SW480 (cell line): ENCODE results near the gene ABHD12B.
A peak's percentile ranks its signal among the peaks of the same experiment; 100 is the strongest.
"Not testable (repeated sequence)": the region's sequence is repeated elsewhere in the genome, so short reads cannot be mapped to it uniquely, and the experiment has no call there.

Experiments used
- DNase-seq: peaks from one replicate; pipeline ENCODE4 v3.0.0-alpha.2; 2016; ENCODE audit warnings: low spot score

Gene ABHD12B

DNA sequence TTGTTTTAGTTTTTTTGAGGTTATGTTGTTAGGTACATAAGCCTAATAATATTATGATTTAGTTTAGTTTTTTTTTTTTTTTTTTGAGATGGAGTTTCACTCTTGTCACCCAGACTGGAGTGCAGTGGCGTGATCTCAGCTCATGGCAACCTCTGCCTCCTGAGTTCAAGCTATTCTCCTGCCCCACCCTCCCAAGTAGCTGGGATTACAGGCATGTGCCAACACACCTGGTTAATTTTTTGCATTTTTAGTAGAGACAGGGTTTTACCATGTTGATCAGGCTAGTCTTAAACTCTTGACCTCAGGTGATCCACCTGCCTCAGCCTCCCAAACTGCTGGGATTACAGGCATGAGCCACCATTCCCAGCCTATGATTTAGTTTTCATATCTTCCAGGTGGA lies 25.2 kb downstream of the ABHD12B start:
- not testable (repeated sequence) for DNase-seq

DNA sequence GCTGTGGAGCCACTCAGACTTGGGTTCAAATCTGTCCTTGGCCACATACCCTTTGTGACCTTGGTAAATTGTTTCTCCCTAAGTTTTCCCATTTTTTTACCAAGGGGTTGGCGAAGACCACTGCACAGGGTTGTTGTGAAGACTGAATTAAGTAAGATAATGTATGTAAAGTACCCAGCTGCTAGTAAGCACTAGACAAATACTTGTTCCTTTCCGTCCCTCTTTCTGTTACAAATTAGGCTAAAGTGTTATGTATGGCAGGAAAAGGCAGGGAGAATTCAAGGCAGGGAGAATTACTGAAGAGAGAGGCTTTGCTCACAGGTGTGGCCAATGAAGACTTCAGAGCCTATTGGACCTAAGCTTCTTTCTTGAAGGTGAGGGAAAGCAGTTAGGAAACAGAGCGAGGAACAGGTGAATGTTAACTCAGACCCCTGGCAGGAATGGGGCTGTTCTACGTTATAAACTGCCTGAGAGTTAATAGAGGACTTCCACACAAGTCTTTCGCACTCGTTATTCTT lies 25.9 kb downstream of the ABHD12B start:
- no peak for DNase-seq

DNA sequence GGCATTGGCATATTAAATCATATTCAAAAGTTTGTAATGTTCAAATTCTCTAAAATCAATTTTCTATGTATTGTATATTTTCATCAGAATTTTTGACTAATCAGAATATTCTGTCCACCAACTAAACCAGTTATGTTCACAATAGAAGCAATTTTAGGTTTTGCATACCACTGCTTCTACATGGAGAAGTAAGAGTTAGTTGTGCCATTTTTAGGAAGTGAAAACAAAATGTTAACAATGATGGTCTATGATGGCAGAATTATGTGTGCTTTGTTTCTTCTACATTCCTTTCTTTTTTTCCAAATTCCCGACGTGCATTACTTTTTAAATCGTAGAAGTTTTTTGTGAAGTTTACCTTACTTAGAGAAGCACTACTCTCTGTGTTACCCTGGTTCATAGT lies 29.5 kb downstream of the ABHD12B start:
- no peak for DNase-seq

DNA sequence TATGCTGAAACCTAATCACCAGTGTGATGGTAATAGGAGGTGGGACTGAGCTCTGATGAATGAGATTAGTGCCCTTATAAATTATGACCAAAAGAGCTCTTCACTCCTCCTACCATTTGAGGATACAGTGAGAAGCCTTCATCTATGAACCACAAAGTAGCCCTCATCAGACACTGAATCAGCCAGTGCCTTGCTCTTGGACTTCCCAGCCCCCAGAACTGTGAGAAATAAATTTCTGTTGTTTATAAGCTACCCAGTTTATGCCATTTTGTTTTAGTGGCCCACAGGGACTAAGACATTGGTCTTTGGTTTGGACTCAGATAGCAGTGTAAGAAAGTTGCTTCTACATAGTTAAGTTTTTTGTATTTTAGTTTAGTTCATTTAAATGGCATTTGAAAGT lies 32.9 kb downstream of the ABHD12B start:
- DNase-seq: no peak

DNA sequence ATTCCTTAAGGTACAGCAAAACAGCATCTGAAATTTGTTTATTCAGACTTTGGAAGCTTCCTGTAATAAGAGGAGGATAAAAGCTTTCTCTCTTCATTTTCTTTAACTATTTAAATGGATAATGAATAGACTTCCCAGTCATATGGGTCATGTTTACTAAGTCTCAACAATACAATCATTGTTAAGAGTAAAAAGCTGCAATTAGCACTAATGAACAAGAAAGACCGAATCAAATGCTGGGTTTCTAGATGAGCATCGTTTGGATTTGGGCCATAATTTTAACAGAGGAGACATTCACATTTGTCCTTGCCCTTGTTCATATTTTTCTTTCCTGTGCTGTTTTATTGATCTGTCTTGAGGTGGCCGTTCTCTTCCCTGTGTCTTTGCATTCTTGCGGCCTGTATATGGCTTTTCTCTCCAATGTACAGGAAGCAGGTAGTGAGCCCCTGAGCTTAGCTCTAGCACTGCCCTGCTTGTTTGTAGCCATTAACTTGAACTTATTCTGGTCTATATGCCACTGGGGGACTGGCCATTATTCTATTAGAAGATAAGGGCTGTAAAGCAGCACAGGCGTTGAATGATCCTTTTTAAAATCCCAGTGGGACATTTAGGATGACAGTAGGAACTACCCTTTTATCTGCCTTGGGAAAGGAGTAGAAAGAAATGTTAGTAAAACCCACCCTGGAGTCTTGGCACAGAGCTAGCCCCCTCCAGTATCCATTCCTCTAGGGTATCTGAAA lies 34.6 kb downstream of the ABHD12B start:
- no peak for DNase-seq

DNA sequence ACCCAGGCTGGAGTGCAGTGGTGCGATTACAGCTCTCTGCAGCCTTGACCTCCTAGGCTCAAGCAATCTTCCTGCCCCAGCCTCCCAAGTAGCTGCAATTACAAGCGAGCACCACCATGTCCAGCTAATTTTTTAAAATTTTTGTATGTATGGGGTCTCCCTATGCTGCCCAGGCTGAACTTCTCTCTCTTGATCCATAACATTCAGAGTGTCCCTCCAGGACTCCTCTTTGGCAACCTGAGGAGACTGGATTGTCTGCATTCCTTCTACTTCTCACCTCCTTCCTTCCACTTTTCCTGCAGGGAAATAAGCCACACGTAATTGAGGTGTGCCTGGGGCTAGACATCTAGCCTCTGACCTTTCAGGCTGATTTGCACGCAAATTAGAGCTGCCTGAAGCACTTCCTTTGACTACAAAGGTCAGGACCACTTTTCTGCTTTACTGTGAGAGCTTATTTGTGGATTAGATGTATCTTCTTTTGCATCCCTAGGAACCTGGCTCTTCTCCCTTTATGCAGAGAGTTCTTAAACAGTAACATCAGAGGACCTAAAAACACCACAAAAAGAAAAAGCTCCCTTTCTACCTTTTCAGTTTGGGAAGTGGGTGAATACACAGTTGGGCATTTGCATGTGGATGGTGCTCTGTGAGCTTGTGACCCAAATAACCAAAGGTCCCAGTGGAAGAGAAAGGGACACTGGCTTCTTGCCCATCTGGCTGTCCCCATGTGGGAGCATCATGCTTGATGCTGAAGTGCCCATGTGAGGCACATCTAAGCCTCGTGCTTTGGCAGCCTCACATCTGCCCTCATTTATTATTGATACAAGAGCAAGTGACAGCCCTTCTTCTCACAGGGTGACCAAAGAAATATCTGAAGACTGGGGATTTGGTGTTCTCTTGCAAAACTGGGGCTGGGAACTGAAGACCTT lies 38.9 kb downstream of the ABHD12B start:
- DNase-seq: no peak

DNA sequence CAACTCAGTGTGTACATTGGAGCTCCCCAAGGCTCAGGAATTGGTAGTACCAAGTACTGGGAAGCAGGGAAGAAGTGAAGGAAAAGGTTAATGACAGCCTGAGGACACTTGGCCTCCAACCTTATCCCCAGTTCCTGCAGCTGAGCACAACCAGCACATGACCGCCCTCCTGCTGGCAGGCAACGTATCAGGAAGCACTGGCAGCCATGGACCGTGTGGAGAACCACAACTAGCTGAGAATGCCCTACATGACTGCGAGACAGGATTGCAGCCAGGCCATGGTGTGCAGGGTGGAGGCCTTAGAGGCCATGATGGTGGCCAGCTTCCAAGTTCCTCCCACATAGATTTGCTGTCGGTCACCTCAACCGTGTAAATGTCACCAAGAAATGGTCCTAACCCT lies 45.6 kb downstream of the ABHD12B start:
- DNase-seq: no peak

DNA sequence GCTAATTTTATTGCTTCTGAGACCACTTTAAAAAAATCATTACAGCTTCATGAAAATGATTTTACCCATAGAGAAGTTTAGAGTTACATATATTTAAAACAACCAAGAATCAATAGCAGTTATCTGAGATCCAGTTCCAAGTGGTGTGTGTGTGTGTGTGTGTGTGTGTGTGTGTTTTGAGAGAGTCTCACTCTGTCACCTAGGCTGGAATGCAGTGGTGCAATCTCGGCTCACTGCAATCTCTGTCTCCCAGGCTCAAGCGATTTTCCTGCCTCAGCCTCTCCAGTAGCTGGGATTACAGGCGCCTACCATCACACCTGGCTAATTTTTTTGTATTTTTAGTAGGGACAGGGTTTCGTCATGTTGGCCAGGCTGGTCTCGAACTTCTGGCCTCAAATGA lies 47.7 kb downstream of the ABHD12B start:
- not testable (repeated sequence) for DNase-seq

DNA sequence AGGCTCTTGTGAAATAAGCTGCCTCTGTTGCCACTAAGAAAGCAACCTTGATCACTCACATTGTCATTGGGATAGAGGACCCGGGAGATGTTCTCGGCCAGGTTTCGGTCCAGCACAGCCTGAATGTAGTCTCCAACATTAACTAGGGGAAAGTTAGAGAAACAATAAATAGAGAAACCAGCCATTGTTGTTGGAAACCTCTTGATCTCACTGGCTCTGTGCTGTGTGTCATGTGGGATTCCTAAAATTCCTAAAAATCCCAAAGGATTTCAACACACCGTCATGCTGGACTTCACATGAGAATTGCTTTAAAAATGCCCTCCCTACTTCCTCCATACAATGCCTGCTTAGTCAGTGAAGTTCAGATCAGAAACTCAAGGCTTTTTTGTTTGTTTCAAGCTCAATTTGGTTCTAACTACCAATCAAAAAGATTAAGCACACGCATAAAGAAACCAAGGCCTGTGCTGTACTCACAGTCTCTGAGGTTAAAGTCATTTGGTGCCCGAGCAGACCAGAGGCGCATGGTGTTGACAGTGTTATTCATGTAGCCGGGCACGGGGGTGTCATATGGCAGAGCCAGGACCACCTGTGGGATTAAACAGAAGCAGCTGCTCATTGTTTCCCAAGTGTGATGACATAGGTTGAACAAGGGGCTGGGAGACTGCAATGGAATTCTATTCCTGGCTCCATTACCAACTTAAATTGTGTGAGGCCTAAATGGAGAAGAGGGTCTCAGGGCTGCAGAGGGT lies 48.8 kb downstream of the ABHD12B start:
- peak; percentile 82 for DNase-seq

DNA sequence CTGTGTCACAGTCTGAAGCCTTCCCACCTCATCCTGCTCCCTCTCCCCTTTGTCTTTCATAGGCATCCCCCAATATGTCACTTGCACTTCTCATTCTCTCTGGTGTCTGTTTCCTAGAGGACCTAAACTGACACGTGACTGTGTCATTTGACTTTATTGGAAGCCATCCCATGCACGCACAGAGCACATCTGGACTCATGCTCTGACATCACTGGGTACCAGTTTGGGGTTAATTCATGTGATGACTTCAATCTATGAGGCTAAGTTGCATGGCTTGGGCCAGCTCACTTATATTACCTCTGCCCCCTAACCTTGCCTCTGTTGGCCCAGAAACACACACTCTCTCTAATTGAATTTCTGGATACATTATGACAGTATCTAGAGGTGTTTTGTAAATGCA lies 51.0 kb downstream of the ABHD12B start:
- no peak for DNase-seq

DNA sequence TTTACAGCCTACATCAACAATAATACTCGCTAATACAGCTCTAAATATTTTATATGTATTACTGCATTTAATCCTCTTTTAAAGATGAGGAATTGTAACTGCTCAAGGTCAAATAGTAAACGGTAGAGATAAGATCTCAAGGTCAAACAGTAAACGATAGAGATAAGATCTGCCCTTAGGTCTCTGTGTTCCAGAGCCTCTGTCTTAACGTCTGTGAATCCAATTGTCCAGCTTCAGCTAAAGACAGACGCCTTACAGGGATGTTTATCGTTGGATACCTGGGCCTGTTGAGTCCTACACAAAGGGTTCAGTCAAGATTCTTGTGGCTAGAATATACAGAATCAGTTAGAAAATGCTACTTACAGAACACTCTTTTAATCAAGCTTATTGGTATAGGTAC lies 52.4 kb downstream of the ABHD12B start:
- DNase-seq: no peak

DNA sequence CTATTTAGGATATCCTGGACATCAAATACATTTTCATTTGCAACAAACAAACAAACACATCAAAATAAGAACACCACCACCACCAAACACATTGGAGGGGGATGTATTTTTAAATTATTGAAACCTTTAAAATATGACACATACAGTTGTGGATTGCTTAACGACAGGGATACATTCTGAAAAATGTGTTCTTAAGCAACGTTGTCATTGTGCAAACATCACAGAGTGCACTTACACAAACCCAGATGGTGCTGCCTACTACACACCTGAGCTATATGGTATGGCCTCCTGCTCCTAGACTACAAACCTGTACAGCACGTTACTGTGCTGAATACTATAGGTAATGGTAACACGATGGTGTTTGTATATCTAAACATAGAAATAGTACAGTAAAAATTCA lies 53.0 kb downstream of the ABHD12B start:
- DNase-seq: no peak

DNA sequence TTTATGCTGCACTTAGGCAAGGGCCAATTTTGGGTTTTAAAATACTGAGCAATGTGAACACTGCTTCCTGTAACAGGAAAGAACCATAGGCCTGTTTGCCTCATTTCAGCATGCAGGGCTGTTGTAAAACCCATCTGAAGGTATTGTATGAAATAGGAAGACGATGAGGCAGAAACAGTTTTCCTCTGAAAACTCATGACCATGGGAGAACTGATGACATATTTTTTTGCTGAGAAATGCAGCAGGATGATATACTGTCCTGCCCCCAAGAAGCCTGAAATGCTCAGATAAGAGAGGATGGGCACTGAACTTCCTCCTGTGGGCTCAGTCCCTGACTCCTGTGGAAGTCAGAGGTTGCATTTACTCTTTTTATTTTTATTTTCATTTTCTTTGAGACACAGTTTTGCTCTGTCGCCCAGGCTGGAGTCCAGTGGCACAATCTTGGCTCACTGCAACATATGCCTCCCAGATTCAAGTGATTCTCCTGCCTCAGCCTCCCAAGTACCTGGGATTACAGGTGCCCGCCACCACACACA lies 55.1 kb downstream of the ABHD12B start:
- DNase-seq: no peak

DNA sequence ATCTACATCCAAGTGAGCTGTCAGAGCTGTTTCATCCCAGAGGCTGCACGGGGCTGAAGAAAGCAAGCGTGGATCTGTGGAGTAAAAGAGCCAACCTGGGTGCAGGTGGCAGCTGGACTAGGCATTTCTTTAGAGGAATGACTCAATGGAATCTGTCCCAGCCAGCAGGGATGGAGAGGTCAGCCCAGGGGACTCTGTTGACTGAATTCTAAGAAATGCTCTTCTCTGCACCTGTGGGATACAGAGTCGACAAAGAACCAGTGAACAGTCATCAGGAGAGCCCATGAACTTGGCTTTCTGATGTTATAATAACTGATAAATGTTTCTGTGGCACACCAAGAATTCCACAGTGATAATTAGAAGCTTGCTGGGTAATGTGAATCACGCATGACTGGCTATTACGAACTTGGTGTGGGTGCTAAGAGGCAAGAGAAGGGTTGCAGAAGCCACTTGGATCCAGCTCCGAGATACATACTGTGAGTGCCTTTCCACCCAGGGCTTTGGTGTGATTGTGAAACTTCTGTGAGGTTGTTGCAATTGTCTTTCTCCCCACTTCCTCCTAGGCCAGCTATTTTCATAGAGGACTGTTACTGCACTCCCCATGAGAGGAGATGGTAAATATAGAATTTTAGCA lies 56.3 kb downstream of the ABHD12B start:
- no peak for DNase-seq

DNA sequence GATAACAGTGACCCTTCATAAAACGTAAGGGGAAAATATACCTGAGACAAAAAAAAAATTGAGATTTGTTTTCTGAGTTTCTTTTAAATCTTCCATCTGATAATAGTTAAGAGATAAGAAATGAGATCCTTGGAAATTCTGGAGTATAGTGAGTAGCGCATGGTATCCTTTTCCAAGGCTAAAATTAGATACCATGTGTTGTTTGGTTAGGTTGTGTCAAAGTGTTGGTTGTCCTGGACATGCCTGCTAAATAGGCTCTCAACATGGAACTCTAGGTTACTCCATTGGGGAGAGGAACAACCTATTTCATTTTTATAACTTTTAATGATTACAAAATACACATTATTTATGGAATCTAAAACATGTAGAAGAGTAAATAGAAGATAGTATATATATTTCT lies 57.7 kb downstream of the ABHD12B start:
- DNase-seq: no peak

DNA sequence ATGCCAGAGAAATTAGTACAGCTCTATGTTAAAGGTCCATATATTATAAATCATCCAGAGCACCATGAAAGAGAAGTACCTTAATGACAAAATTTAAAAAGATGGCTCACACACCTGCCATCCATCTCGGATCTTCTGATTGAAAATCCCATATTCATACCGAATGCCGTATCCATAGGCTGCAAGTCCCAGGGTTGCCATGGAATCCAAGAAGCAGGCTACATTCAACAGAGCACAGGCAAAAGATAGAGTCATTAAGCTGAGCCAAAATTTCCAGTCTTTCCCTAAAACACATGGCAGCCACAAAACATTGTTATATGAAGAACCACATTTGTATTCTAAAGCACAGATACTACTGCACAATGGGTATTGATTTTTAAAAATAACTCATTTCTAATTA lies 59.7 kb downstream of the ABHD12B start:
- DNase-seq: no peak

DNA sequence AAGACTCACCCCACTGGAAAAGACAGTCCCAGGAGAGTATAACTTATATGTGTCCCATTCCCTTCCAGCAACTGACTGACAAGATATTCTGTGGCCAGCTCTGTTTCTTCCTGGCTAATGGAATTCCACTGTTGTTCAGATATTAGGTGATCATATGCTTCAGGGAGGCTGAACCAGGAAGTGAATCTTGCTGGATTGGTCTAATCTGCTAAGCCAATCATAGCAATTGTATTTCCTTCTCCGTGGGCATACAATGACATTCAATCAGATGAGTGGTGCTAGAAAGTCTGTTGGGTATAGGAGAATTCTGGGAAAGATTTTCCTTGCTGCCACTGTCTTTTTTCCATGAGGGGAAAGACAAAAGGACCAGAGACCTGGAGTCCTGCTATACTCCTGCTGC lies 60.3 kb downstream of the ABHD12B start:
- DNase-seq: no peak

DNA sequence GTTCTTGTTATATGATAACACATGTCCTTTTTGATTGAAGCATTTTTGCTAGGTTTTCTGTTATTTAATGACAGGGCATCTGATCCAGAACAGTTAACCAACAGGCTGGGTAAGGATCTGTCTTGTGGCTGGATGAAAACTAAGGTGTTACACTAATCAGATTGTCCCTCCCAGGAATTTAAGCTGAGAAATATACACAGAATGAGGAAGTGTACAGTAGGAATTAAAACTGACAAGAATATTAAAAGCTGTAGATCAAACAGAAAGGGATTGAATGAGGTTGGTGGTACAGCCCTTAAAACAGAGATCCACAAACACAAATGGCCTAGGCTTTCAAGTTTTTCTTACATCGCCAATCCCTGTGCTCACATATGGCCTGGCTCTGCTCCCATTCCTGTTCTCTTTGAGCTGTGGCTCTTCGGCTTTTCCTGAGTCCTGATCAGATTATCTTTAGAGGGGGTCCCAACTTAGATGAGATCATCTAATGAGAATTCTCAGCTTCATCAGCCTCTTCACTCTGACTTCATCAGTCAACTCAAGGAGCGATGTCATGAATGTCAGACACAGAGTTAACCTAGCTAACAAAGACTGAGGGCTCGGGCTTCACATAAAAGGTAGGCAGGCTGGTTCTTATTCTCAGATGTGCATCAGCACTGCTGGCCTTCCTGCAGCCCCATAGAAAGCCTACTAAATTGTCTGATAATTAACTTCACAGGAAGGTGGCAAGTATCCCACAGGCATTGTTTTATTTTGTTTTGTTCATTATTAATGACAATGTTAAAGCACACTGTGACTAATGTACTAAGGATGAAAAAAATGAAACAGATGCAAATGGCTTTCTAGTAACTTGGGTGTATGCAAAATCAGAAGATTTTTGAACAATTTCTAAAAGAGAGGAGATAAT lies 61.0 kb downstream of the ABHD12B start:
- no peak for DNase-seq

DNA sequence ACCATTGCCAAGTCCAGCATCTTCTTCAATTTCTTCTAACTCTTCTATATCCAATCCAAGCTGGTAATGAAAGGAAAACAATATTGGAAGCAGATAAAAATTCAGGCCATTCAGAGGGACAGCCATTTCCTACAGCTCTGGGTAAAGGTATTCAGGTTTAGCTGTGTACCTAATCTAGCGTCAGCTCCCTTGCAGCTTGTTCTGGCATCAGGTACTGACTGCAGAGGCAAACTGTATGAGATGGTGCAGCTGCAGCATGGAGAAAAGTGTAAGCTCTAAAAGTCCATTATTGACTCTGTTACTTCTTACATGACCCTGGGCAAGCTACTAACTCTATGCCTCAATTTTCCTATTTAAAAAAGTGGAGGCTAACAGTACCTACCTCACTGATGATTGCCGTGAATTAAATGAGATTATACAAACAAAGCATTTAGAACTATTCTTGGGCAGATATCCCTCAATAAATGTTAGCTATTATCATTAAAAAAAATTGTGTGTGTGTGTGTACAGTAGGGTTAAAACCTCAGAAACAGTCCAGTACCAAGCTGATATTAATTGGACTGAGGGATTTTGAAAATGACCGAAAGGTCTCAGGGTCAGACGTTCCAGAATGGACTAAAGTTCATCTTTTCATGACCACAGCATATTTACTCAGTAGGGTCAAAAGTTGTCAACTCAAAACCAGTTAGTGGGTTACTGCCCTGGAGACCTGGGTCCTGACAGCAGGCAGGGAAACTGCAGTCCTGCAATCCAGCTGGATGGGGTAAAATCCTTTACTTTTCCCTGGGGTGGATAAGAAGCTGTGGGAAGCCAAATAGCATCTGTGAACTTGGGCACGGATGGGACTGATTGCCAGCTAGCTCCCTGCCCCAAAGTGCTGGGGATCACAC lies 63.5 kb downstream of the ABHD12B start:
- DNase-seq: no peak

DNA sequence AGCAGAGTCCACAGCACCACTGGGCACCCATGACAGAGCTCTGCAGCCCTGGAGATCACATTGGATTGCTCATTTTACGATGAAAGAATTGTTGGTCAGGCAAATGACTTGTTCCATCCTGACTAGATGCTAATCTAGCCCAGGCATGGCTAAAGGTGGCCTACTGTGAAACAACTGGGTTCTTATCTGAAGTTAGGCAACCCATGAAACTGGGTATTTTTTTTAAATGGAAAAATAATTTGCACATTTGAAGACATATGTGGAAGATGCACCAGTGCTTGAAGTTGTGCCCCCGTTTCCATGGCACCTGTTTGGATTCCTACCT lies 64.1 kb downstream of the ABHD12B start:
- DNase-seq: no peak
